ENCODE results near the gene TMEM69.

DNA sequence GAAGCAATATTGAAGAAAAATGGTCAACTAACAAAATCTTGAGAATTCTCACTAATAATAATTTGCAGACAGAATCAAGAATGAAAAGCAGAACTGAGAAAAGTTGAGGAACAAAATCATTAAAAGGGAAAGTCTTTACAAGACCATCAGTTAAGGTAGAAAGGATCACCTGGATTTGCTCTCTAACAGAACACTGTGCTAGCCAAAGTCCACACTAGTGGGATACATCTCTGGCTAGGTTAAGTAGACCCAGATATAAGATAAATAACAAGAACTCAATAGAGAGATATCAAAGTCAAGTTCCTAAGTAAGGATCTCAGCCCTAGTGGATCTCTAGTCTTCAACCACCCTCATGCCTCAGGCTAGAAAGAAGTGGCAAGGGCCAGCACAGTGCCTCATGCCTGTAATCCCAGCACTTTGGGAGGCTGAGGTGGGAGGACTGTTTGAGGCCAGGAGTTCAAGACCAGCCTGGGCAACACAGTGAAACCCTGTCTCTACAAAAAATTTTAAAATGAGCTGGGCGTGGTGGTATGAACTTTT is 42.9 kb downstream of the TMEM69 start:
- TF ChIP-seq, protein P1, sequence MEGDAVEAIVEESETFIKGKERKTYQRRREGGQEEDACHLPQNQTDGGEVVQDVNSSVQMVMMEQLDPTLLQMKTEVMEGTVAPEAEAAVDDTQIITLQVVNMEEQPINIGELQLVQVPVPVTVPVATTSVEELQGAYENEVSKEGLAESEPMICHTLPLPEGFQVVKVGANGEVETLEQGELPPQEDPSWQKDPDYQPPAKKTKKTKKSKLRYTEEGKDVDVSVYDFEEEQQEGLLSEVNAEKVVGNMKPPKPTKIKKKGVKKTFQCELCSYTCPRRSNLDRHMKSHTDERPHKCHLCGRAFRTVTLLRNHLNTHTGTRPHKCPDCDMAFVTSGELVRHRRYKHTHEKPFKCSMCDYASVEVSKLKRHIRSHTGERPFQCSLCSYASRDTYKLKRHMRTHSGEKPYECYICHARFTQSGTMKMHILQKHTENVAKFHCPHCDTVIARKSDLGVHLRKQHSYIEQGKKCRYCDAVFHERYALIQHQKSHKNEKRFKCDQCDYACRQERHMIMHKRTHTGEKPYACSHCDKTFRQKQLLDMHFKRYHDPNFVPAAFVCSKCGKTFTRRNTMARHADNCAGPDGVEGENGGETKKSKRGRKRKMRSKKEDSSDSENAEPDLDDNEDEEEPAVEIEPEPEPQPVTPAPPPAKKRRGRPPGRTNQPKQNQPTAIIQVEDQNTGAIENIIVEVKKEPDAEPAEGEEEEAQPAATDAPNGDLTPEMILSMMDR (IDR thresholded peaks at IDR 0.05; ENCODE audit: insufficient read depth, low read length) = no peak
- TF ChIP-seq, protein P2, sequence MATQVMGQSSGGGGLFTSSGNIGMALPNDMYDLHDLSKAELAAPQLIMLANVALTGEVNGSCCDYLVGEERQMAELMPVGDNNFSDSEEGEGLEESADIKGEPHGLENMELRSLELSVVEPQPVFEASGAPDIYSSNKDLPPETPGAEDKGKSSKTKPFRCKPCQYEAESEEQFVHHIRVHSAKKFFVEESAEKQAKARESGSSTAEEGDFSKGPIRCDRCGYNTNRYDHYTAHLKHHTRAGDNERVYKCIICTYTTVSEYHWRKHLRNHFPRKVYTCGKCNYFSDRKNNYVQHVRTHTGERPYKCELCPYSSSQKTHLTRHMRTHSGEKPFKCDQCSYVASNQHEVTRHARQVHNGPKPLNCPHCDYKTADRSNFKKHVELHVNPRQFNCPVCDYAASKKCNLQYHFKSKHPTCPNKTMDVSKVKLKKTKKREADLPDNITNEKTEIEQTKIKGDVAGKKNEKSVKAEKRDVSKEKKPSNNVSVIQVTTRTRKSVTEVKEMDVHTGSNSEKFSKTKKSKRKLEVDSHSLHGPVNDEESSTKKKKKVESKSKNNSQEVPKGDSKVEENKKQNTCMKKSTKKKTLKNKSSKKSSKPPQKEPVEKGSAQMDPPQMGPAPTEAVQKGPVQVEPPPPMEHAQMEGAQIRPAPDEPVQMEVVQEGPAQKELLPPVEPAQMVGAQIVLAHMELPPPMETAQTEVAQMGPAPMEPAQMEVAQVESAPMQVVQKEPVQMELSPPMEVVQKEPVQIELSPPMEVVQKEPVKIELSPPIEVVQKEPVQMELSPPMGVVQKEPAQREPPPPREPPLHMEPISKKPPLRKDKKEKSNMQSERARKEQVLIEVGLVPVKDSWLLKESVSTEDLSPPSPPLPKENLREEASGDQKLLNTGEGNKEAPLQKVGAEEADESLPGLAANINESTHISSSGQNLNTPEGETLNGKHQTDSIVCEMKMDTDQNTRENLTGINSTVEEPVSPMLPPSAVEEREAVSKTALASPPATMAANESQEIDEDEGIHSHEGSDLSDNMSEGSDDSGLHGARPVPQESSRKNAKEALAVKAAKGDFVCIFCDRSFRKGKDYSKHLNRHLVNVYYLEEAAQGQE (IDR thresholded peaks at IDR 0.05; ENCODE audit: insufficient replicate concordance, low read depth) = no peak
